Fibroblast of mammary gland (primary cell): ENCODE measurements around the gene ATG9A.

Experiments used
- DNase-seq: peaks from one replicate; pipeline ENCODE4 v3.0.0-alpha.2; 2010; ENCODE audit warnings: low read depth
- H3K4me3 ChIP-seq: 2 replicates; pipeline ENCODE4 v1.5.1; 2011; ENCODE audit warnings: low read depth, mild to moderate bottlenecking, low read length, moderate library complexity; ENCODE audit not compliant: control insufficient read depth
- TF ChIP-seq, protein P1 (sequence below): conservative IDR thresholded peaks from 2 replicates; pipeline ENCODE4 v1.5.1; 2011; ENCODE audit warnings: low read depth, low read length, inconsistent platforms; ENCODE audit not compliant: control insufficient read depth, insufficient read depth

The ATG9A gene

GRCh38 chr2:219228911-219229304, 528 bp downstream of the ATG9A start:
- TF ChIP-seq, protein P1, sequence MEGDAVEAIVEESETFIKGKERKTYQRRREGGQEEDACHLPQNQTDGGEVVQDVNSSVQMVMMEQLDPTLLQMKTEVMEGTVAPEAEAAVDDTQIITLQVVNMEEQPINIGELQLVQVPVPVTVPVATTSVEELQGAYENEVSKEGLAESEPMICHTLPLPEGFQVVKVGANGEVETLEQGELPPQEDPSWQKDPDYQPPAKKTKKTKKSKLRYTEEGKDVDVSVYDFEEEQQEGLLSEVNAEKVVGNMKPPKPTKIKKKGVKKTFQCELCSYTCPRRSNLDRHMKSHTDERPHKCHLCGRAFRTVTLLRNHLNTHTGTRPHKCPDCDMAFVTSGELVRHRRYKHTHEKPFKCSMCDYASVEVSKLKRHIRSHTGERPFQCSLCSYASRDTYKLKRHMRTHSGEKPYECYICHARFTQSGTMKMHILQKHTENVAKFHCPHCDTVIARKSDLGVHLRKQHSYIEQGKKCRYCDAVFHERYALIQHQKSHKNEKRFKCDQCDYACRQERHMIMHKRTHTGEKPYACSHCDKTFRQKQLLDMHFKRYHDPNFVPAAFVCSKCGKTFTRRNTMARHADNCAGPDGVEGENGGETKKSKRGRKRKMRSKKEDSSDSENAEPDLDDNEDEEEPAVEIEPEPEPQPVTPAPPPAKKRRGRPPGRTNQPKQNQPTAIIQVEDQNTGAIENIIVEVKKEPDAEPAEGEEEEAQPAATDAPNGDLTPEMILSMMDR, result no peak
- peak overlapping the region; percentile 97 for H3K4me3 ChIP-seq
- no peak for DNase-seq

DNA sequence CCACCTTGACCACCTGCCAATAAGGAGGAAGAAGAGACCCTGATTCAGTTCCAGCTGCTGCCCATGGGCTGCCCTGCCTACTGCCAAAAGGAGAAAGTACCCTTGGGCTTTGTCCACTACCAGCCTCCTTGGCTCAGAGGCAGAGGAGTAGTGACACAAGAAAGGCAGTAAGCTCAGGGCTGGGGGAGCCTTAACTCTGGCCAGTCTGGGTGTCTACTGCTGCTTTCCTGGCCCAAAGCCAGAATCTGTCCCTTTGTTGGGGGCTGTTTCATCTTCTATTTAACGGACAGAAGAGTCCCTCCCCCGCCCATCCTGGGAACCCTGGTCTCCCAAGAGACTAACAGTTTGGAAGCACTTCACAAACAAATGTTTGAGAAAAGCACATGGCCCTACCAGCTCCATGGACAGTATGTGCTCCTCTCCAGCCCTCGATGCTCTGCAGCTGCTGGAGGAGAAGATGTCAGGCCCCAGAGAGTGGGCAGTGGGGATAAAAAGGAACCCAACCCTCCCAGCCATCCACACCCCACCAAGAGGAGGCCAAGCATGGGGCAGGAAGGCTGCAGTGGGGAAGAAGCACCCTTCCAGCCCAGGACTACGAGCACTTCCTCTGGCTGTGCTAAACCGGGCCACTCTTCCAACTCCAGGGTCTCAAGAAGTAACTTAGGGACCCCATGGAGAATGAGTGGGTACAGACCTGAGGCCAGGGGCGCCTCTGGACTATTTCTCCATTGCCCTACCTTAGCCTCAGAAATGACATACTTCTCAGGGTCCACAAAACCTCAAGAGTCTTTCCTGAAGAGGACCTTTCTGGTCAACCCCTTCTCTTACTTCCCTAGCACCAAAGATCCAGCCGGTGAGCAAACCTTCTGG, 1.2 kb downstream of the ATG9A start:
- DNase-seq, result no peak
- peak overlapping the region; percentile 97 for H3K4me3 ChIP-seq
- TF ChIP-seq, protein P1, result no peak

DNA sequence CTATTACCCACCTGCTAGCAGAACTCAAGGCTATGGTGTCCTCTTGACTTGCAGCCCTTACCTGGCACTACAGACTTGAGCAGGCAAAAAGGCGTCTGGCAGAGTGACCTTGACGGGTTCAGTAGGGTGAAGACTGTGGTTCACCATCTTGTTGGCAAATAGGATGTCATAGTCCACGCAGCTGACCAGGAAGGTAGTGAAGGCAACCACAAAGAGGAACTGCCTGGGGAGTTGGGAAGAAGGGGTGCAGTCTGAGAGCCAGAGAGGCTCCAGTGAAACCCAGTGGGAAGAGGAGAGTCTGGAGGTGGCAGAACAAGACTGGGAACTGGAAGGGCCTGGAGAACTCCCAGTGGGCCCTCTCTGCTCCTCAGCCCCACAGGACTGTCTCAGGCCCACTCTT, 4.1 kb downstream of the ATG9A start:
- H3K4me3 ChIP-seq, result no peak overlapping the region
- DNase-seq, result no peak
- TF ChIP-seq, protein P1, result no peak

DNA sequence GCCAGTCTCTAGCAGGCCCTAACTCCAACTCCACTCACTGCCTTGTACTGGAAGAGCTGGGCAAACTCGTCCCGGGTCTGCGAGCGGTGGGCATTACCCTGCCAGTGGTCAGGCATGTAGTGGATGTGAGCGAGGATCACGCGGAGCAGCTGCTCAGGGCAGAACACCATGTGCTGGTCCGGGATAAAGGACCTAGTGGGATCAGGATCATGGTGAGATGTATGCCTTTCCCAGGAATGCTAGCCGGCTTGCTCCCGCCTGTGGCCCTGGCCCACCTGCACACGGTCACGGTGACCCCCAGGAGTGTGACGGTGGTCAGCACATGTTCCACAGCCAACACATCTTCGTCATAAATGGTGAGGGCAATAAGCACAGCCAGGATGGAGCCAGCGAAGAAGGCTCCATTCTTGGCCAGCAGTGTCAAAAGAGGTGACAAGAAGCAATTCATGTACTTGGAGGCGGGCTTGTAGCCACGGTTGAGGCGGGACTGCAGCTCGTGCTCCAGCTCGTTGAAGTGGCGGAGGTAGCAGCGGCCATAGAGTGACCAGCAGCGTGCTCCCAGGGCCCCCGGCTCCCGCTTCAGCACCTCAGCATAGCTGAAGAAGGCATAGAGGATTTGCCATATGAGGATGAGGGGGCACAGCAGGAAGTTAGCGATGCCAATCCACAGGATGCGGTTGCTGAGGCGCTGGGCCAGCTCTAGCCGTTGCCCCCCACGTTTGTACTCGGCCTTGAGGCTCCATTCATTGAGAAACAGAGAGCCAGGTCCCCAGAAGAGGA, 5.4 kb downstream of the ATG9A start:
- TF ChIP-seq, protein P1, result no peak
- no peak overlapping the region for H3K4me3 ChIP-seq
- DNase-seq, result no peak

- no peak for DNase-seq
- H3K4me3 ChIP-seq, result no peak overlapping the region
- TF ChIP-seq, protein P1, result no peak
These were observed 7.4 kb downstream of the ATG9A start for GRCh38 chr2:219221957-219222518.

DNA sequence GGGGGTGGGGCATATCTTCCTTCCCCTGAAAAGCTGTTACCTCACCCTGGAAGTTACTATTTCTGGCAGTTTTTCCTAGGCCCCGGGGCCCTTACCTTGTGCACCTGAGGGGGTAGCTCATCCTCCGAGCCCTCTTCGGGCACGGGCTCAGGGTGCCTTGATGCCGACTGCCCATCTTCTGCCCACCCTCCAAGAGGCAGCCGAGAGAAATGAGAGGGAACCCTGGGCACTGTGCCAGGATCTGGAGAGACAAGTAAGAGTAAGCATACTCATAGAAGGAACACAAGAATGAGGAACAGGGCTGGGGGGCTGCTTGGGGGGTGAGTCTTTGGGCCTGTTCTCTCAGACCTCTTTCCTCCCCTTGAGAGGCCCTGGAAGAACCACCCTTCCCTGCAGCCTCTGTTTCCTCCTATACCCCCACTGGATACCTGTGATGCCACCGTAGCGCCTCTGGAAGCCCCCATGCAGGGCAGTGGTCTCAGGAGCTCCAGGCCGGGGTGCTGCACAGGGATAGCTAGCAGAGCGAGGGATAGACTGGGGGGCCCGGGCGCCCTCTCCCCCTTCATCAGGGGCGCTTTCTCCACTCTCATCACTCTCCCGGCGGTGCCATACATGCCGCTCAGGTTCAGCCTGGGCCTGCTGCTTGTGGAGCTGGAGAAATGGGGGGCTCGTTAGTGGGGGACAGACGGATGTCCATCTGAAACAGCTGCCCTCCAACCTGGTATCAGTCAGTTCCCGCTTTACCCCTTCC, 8.6 kb downstream of the ATG9A start:
- TF ChIP-seq, protein P1, result no peak
- no peak for DNase-seq
- H3K4me3 ChIP-seq, result no peak overlapping the region
